ENCODE results near the gene NRXN2. TPM values are rescaled to one million over a fixed set of nuclear protein-coding genes. Genes with fewer than 3 reads are reported as not detected.

The NRXN2 gene
- total and polyA plus RNA-seq, 10 of the 15 experiments (the other 5 are each of a cell fraction or from before 2014, with no cell fraction given): 0.03 to 1.4 (median 0.23) TPM

- no TSS peak for BruUV-seq (replicated peaks)
- TF ChIP-seq CREM (IDR thresholded peaks at IDR 0.05; ENCODE audit: low read depth) (no peak), SIX5 (IDR thresholded peaks at IDR 0.05; ENCODE audit: low read depth, low read length, severe bottlenecking) (no peak), HDAC2 (IDR thresholded peaks at IDR 0.05) (no peak), MYB (IDR thresholded peaks at IDR 0.05; ENCODE audit: borderline replicate concordance, low read depth, low read length) (no peak), NFYA (IDR thresholded peaks at IDR 0.05; ENCODE audit: borderline replicate concordance, low read depth, low read length) (no peak), KDM1A (IDR thresholded peaks at IDR 0.05; ENCODE audit: borderline replicate concordance) (no peak), RCOR1 (conservative IDR thresholded peaks at IDR 0.05; ENCODE audit: low read depth, low read length) (no peak), NKRF (conservative IDR thresholded peaks at IDR 0.05) (no peak)
- TF ChIP-seq, protein P1, sequence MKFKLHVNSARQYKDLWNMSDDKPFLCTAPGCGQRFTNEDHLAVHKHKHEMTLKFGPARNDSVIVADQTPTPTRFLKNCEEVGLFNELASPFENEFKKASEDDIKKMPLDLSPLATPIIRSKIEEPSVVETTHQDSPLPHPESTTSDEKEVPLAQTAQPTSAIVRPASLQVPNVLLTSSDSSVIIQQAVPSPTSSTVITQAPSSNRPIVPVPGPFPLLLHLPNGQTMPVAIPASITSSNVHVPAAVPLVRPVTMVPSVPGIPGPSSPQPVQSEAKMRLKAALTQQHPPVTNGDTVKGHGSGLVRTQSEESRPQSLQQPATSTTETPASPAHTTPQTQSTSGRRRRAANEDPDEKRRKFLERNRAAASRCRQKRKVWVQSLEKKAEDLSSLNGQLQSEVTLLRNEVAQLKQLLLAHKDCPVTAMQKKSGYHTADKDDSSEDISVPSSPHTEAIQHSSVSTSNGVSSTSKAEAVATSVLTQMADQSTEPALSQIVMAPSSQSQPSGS (IDR thresholded peaks at IDR 0.05; ENCODE audit: low read length): no peak
- Histone ChIP-seq H3K4me1 (ENCODE audit: control insufficient read depth, insufficient read depth, low read length) (no peaks in the 10 kb centered on the region), H3K27ac (ENCODE audit: control insufficient read depth, insufficient read depth) (no peak overlapping the region), H3K4me2 (ENCODE audit: control insufficient read depth, insufficient read depth) (no peak overlapping the region), H3K9ac (ENCODE audit: control insufficient read depth, insufficient read depth, low read length) (no peak overlapping the region), H3K27me3 (replicated peaks in 1 of 2; ENCODE audit: control insufficient read depth in 2 of 2, insufficient read depth in 2 of 2, low read length in 1 of 2) (no peaks in the 10 kb centered on the region), H4K20me1 (ENCODE audit: control insufficient read depth, insufficient read depth) (no peaks in the 10 kb centered on the region), H2AFZ (ENCODE audit: control insufficient read depth, low read depth, low read length) (no peak overlapping the region), H3K4me3 (no peak overlapping the region), H3K36me3 (ENCODE audit: control insufficient read depth in 2 of 2, insufficient read depth in 2 of 2, low read length in 1 of 2) (no peaks in the 10 kb centered on the region), H3K79me2 (ENCODE audit: control insufficient read depth, insufficient read depth, low read length) (no peaks in the 10 kb centered on the region), H3K9me3 (replicated peaks; ENCODE audit: control insufficient read depth, insufficient read depth, low read length) (no peaks in the 10 kb centered on the region)
- FAIRE-seq: no peak
- WGBS (ENCODE audit: insufficient coverage, insufficient replicate concordance, low lambda C conversion rate, missing lambda C conversion rate): 57% methylated on average over 9 of the region's 9 CpGs
- POLR2A ChIA-PET: interaction anchor here (0.6 to 1.4 kb wide), 3 partner anchors 12 to 369 kb away, joined by 3 to 4 read pairs (median 3); no protein-coding TSS in a partner anchor
- DNase-seq (ENCODE audit: low read depth, low spot score): no peak
- CTCF ChIA-PET: interaction anchor here (1.3 kb wide), 1 partner anchor 9 kb away, joined by 5 read pairs; no protein-coding TSS in a partner anchor
- in situ Hi-C loops (cut with MboI): no loop called here
- RAD21 ChIA-PET (ENCODE audit: unreplicated experiment): no interaction called here
- intact Hi-C loops (cut with micrococcal nuclease; ENCODE audit: unreplicated experiment): no loop called here
- SMC1A ChIA-PET (ENCODE audit: uncharacterized antibody, unreplicated experiment): interaction anchor here (0.6 kb wide), 1 partner anchor 98 kb away, joined by 3 read pairs; no protein-coding TSS in a partner anchor
- no peak for ATAC-seq
Measured at GRCh38 chr11:64751580-64751979, 28.6 kb upstream of the NRXN2 start.
